HG03521 (cell line): ENCODE measurements around the gene POTEB2.
"Not testable (repeated sequence)": the region's sequence is repeated elsewhere in the genome, so short reads cannot be mapped to it uniquely, and the experiment has no call there.

Experiments used
- ATAC-seq: cut with Tn5 transposase; IDR thresholded peaks from one replicate; pipeline ENCODE4 v1.9.1; 2021; ENCODE audit warnings: mild to moderate bottlenecking, moderate library complexity; ENCODE audit not compliant: unreplicated experiment

Gene POTEB2

DNA sequence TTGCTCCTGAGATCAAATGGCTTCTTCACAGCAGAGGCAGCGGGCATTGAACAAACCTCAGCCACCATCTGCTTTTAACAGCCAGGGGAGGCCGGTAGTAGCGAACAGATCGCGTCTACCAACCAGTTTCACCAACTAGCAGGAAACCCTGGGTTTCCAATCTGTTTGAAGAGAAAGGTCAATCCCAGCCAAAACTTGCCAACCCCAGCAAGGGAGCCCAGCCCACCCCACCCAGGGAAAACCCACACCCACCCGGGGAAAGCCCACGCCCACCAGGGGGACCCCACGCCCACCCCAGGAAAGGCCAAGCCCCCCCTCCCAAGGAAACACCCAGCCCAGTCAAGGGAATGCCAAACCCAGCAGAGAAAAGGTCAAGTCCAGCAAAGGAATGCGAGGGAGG is at the start of gene POTEB2:
POTEB2 (minus strand) TSS at position 101 of the 400 bp plus-strand sequence; CDS start at position 68, 33 bp downstream.
- not testable (repeated sequence) for ATAC-seq

GRCh38 chr15:20879916-20880315 is 13.8 kb upstream of the POTEB2 start:
- ATAC-seq = not testable (repeated sequence)

DNA sequence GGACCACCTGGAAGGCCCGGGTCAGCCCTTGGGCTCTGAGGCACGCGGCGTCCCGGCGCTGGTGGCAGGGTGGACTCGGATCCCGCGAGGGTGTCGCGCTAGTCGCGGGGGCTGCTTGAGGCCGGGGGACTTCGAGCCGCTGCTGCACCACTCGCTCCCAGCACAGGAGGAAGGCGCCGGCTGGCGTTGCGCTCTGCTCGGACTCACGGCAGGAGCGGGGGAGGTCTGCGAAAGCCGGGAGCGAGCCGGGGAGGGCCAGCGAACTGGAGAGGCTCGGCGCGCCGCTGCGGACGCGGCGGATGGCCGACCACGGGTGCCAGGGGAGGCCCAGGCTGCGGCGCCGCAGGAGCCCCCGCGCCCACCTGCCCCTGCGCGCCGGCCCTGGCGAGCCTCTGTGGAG is 12.3 kb upstream of the POTEB2 start:
- not testable (repeated sequence) for ATAC-seq

GRCh38 chr15:20877819-20878218 is 11.7 kb upstream of the POTEB2 start:
- not testable (repeated sequence) for ATAC-seq
